ENCODE measurements around the gene LILRB1.
"Not testable (repeated sequence)": the region's sequence is repeated elsewhere in the genome, so short reads cannot be mapped to it uniquely, and the experiment has no call there.

LILRB1 gene

GRCh38 chr19:54630262-54630661, at the start of gene LILRB1:
Gene LILRB1, plus strand, starts transcription at chr19:54630484. Its CDS starts 590 bp downstream, at chr19:54631074.
- not testable (repeated sequence) for DNase-seq

GRCh38 chr19:54586397-54586796, 43.9 kb upstream of the LILRB1 start:
- DNase-seq: no peak

GRCh38 chr19:54587026-54587425, 43.3 kb upstream of the LILRB1 start:
- DNase-seq: no peak

- DNase-seq: not testable (repeated sequence)
These were observed 36.8 kb upstream of the LILRB1 start, which contains the start of gene LILRA1 for GRCh38 chr19:54593445-54593844. Gene LILRA1, plus strand, starts transcription at chr19:54593632. Its CDS starts 613 bp downstream, at chr19:54594245.

- DNase-seq: not testable (repeated sequence)
These were observed 36.2 kb upstream of the LILRB1 start for GRCh38 chr19:54593931-54594626.

- no peak for DNase-seq
These were observed 35.5 kb upstream of the LILRB1 start for GRCh38 chr19:54594737-54595136.

- not testable (repeated sequence) for DNase-seq
These were observed 34.4 kb upstream of the LILRB1 start for GRCh38 chr19:54595680-54596436.

- DNase-seq: no peak
These were observed 30.1 kb upstream of the LILRB1 start for GRCh38 chr19:54600212-54600611.

- DNase-seq: no peak
These were observed 24.1 kb upstream of the LILRB1 start for GRCh38 chr19:54606230-54606629.

GRCh38 chr19:54606891-54607784, 23.1 kb upstream of the LILRB1 start:
- DNase-seq: no peak

GRCh38 chr19:54607785-54608150, 22.5 kb upstream of the LILRB1 start:
- no peak for DNase-seq

- no peak for DNase-seq
These were observed 22.1 kb upstream of the LILRB1 start for GRCh38 chr19:54608205-54608604.

GRCh38 chr19:54608792-54609191, 21.5 kb upstream of the LILRB1 start:
- no peak for DNase-seq

GRCh38 chr19:54609356-54609791, 20.9 kb upstream of the LILRB1 start:
- no peak for DNase-seq

- no peak for DNase-seq
These were observed 17.9 kb upstream of the LILRB1 start for GRCh38 chr19:54612428-54612827.

GRCh38 chr19:54614726-54615125, 15.6 kb upstream of the LILRB1 start:
- DNase-seq: no peak

- no peak for DNase-seq
These were observed 14.2 kb upstream of the LILRB1 start for GRCh38 chr19:54616057-54616456.

- no peak for DNase-seq
These were observed 13.3 kb upstream of the LILRB1 start for GRCh38 chr19:54616821-54617560.

GRCh38 chr19:54620464-54620863, 9.8 kb upstream of the LILRB1 start:
- DNase-seq: no peak

- no peak for DNase-seq
These were observed 7.9 kb upstream of the LILRB1 start for GRCh38 chr19:54622431-54622830.

GRCh38 chr19:54624234-54624633, 6.0 kb upstream of the LILRB1 start:
- DNase-seq: not testable (repeated sequence)
